Measurements from ENCODE around the gene TMEM14A. TPM values are rescaled to one million over a fixed set of nuclear protein-coding genes. Genes with fewer than 3 reads are reported as not detected.

TMEM14A gene
- total RNA-seq, 1 donor: 19.9 TPM

- Histone ChIP-seq H3K9me3 (ENCODE audit: low read depth, low read length) (no peaks in the 10 kb centered on the region), H3K27ac (ENCODE audit: low read depth, low read length) (no peak overlapping the region), H3K36me3 (ENCODE audit: insufficient read depth, low read length) (no peaks in the 10 kb centered on the region), H3K4me1 (ENCODE audit: insufficient read depth, low read length) (peaks cover 27% of the 10 kb centered on the region), H3K4me3 (ENCODE audit: insufficient read depth, low read length) (no peak overlapping the region), H3K4me2 (ENCODE audit: insufficient read depth, low read length) (no peak overlapping the region), H3K27me3 (ENCODE audit: insufficient read depth, low read length) (peaks cover 2% of the 10 kb centered on the region), H3K79me2 (ENCODE audit: insufficient read depth, low read length) (no peaks in the 10 kb centered on the region), H2AFZ (ENCODE audit: low read length) (no peak overlapping the region), H4K20me1 (ENCODE audit: insufficient read depth, low read length) (no peaks in the 10 kb centered on the region)
- DNase-seq (ENCODE audit: insufficient read length, low spot score, missing footprints): no peak
- no peak for TF ChIP-seq CTCF (IDR thresholded peaks at IDR 0.05; ENCODE audit: extremely low read depth, low read depth, low read length)
Measured at GRCh38 chr6:52727908-52728307, 57.0 kb downstream of the TMEM14A start.

- Histone ChIP-seq H3K4me2 (ENCODE audit: insufficient read depth, low read length) (no peak overlapping the region), H3K9me3 (ENCODE audit: low read depth, low read length) (no peaks in the 10 kb centered on the region), H3K79me2 (ENCODE audit: insufficient read depth, low read length) (no peaks in the 10 kb centered on the region), H4K20me1 (ENCODE audit: insufficient read depth, low read length) (no peaks in the 10 kb centered on the region), H3K4me3 (ENCODE audit: insufficient read depth, low read length) (no peak overlapping the region), H3K27ac (ENCODE audit: low read depth, low read length) (no peak overlapping the region), H2AFZ (ENCODE audit: low read length) (no peak overlapping the region), H3K36me3 (ENCODE audit: insufficient read depth, low read length) (no peaks in the 10 kb centered on the region), H3K4me1 (ENCODE audit: insufficient read depth, low read length) (peaks cover 27% of the 10 kb centered on the region), H3K27me3 (ENCODE audit: insufficient read depth, low read length) (peaks cover 7% of the 10 kb centered on the region)
- DNase-seq (ENCODE audit: insufficient read length, low spot score, missing footprints): no peak
- TF ChIP-seq CTCF (IDR thresholded peaks at IDR 0.05; ENCODE audit: extremely low read depth, low read depth, low read length): no peak
Measured at GRCh38 chr6:52728394-52728793, 57.5 kb downstream of the TMEM14A start.

- no peaks in the 10 kb centered on the region for H3K79me2 ChIP-seq (ENCODE audit: insufficient read depth, low read length)
- DNase-seq (ENCODE audit: insufficient read length, low spot score, missing footprints): no peak
- no peaks in the 10 kb centered on the region for H3K9me3 ChIP-seq (ENCODE audit: low read depth, low read length)
- H2AFZ ChIP-seq (ENCODE audit: low read length): no peak overlapping the region
- peaks cover 15% of the 10 kb centered on the region for H3K4me1 ChIP-seq (ENCODE audit: insufficient read depth, low read length)
- H4K20me1 ChIP-seq (ENCODE audit: insufficient read depth, low read length): no peaks in the 10 kb centered on the region
- H3K4me2 ChIP-seq (ENCODE audit: insufficient read depth, low read length): no peak overlapping the region
- TF ChIP-seq CTCF (IDR thresholded peaks at IDR 0.05; ENCODE audit: extremely low read depth, low read depth, low read length): no peak
- no peak overlapping the region for H3K27ac ChIP-seq (ENCODE audit: low read depth, low read length)
- H3K36me3 ChIP-seq (ENCODE audit: insufficient read depth, low read length): no peaks in the 10 kb centered on the region
- H3K4me3 ChIP-seq (ENCODE audit: insufficient read depth, low read length): no peak overlapping the region
- peaks cover 13% of the 10 kb centered on the region for H3K27me3 ChIP-seq (ENCODE audit: insufficient read depth, low read length)
Measured at GRCh38 chr6:52729576-52729975, 58.7 kb downstream of the TMEM14A start.

- Histone ChIP-seq H4K20me1 (ENCODE audit: insufficient read depth, low read length) (no peaks in the 10 kb centered on the region), H3K4me2 (ENCODE audit: insufficient read depth, low read length) (no peak overlapping the region), H2AFZ (ENCODE audit: low read length) (no peak overlapping the region), H3K4me3 (ENCODE audit: insufficient read depth, low read length) (no peak overlapping the region), H3K79me2 (ENCODE audit: insufficient read depth, low read length) (no peaks in the 10 kb centered on the region), H3K36me3 (ENCODE audit: insufficient read depth, low read length) (no peaks in the 10 kb centered on the region), H3K9me3 (ENCODE audit: low read depth, low read length) (no peaks in the 10 kb centered on the region), H3K4me1 (ENCODE audit: insufficient read depth, low read length) (peaks cover 3% of the 10 kb centered on the region), H3K27me3 (ENCODE audit: insufficient read depth, low read length) (peaks cover 15% of the 10 kb centered on the region), H3K27ac (ENCODE audit: low read depth, low read length) (no peak overlapping the region)
- no peak for DNase-seq (ENCODE audit: insufficient read length, low spot score, missing footprints)
- TF ChIP-seq CTCF (IDR thresholded peaks at IDR 0.05; ENCODE audit: extremely low read depth, low read depth, low read length): no peak
Measured at GRCh38 chr6:52731719-52732118, 60.8 kb downstream of the TMEM14A start.
